CD4-positive, alpha-beta T cell (primary cell): ENCODE measurements around the gene AXIN1. TPM values are rescaled to one million over a fixed set of nuclear protein-coding genes. Genes with fewer than 3 reads are reported as not detected.
A peak's percentile ranks its signal among the peaks of the same experiment; 100 is the strongest.

Experiments
- ATAC-seq: fragments of 200-7000 bp; cut with Tn5 transposase; one replicate; pipeline ENCODE4 v1.10.0; 2022; ENCODE audit warnings: mild to moderate bottlenecking; ENCODE audit not compliant: poor library complexity
- CTCF ChIA-PET: fragments of 350-600 bp; sonication (Branson Sonifier 250); formaldehyde crosslinking; loops from one replicate; lab custom pipeline; 2021; ENCODE audit warnings: antibody characterized with exemption, inconsistent platforms; lab: Charles Lee
- POLR2A ChIA-PET: fragments of 350-600 bp; sonication (Branson Sonifier 250); formaldehyde crosslinking; loops from one replicate; lab custom pipeline; 2021; ENCODE audit warnings: antibody characterized with exemption, inconsistent platforms; lab: Charles Lee
- DNase-seq, 14 experiments: peaks; one replicate each; pipeline ENCODE4 v3.0.0-alpha.2; 2013 to 2020; ENCODE audit warnings: mixed read lengths in 2 of 14
- H3K27ac ChIP-seq, 2 donors: one replicate each; pipeline versions ENCODE4 v1.5.1 to v1.7.0; 2013; ENCODE audit warnings: low read length in 2 of 2, low read depth in 1 of 2, mild to moderate bottlenecking in 1 of 2
- H3K27me3 ChIP-seq, 2 experiments: 1 replicate in 1 of 2; 2 replicates in 1 of 2; pipeline versions ENCODE4 v1.6.1 to v1.7.0; 2013; ENCODE audit warnings: low read length in 2 of 2, control low read depth in 1 of 2, mild to moderate bottlenecking in 1 of 2, moderate library complexity in 1 of 2; ENCODE audit not compliant: insufficient read depth in 2 of 2, control insufficient read depth in 1 of 2
- H3K36me3 ChIP-seq: one replicate; pipeline ENCODE4 v1.6.1; 2013; ENCODE audit warnings: low read length, control low read depth; ENCODE audit not compliant: insufficient read depth
- H3K4me1 ChIP-seq: one replicate; pipeline ENCODE4 v1.6.1; 2013; ENCODE audit warnings: low read length, control low read depth; ENCODE audit not compliant: insufficient read depth
- H3K4me3 ChIP-seq: one replicate; pipeline ENCODE4 v1.5.1; 2013; ENCODE audit warnings: mild to moderate bottlenecking, low read length, moderate library complexity
- H3K9me3 ChIP-seq, 2 experiments: 1 replicate in 1 of 2; 2 replicates in 1 of 2; pipeline versions ENCODE4 v1.6.1 to v1.7.0; 2013; ENCODE audit warnings: low read length in 2 of 2, mild to moderate bottlenecking in 2 of 2, control low read depth in 1 of 2, moderate library complexity in 1 of 2; ENCODE audit not compliant: control insufficient read depth in 1 of 2, insufficient read depth in 1 of 2
- H3K27ac Mint-ChIP-seq: one replicate; pipeline ENCODE4 v1.8.0; 2020; ENCODE audit warnings: mixed read lengths
- H3K27me3 Mint-ChIP-seq: one replicate; pipeline ENCODE4 v1.8.0; 2021; ENCODE audit warnings: mixed read lengths
- H3K36me3 Mint-ChIP-seq: one replicate; pipeline ENCODE4 v1.8.0; 2021; ENCODE audit warnings: low read depth, mixed read lengths
- H3K4me1 Mint-ChIP-seq: one replicate; pipeline ENCODE4 v1.8.0; 2021; ENCODE audit warnings: low read depth, mixed read lengths
- H3K4me3 Mint-ChIP-seq: one replicate; pipeline ENCODE4 v1.8.0; 2020; ENCODE audit warnings: mild to moderate bottlenecking, mixed read lengths
- H3K9me3 Mint-ChIP-seq: one replicate; pipeline ENCODE4 v1.8.0; 2020; ENCODE audit warnings: mixed read lengths
- CTCF ChIP-seq: fragments of 200-600 bp; IDR thresholded peaks from one replicate; pipeline ENCODE4 v1.8.0; 2022; ENCODE audit warnings: antibody characterized with exemption, mild to moderate bottlenecking
- intact Hi-C, 2 experiments: fragments of 100-400 bp; cut with DNase I in 1 of 2; cut with micrococcal nuclease in 1 of 2; formaldehyde crosslinking; loops; one replicate each; pipeline versions ENCODE4 v1.15.1 to v1.9.0; 2023 to 2025; cut with DNase I, micrococcal nuclease
- total RNA-seq, 174 experiments: library from RNA in 2 of 174; stranded (reverse) in 2 of 174; gene quantifications; one replicate each; pipeline ENCODE4 v1.2.3 and lab custom pipeline; 2021 to 2026

The AXIN1 gene
- total RNA-seq, 2 experiments from 2014 or later: 24.7 to 26.3 TPM

- Histone ChIP-seq H3K27me3 (no peaks in the 10 kb centered on the region), H3K4me3 (peak overlapping the region; percentile 68), H3K36me3 (no peaks in the 10 kb centered on the region), H3K4me1 (peaks cover 50% of the 10 kb centered on the region), H3K9me3 (no peaks in the 10 kb centered on the region), H3K27ac (peak overlapping the region in 1 of 2 donors; percentile 47)
- ATAC-seq: peak; percentile 49
- no peaks in the 10 kb centered on the region for H3K9me3 Mint-ChIP-seq
- H3K4me1 Mint-ChIP-seq: peaks cover 26% of the 10 kb centered on the region
- no peaks in the 10 kb centered on the region for H3K27me3 Mint-ChIP-seq
- no peak for TF ChIP-seq CTCF
- DNase-seq: peak in 12 of 14 experiments; percentile 23 to 81 (median 44)
- ChIA-PET CTCF (interaction anchor here (1.0 to 2.3 kb wide), 2 partner anchors 8 to 18 kb away, joined by 3 to 8 read pairs; partner anchors contain the start of gene DECR2), POLR2A (interaction anchor here (0.8 to 5.9 kb wide), 13 partner anchors 9 to 276 kb away, joined by 3 to 60 read pairs (median 3); partner anchors contain the start of genes DECR2, LUC7L, MRPL28 and RAB11FIP3)
- intact Hi-C loops: loop anchor here (1.0 to 5.0 kb wide), 3 partner anchors 13 to 144 kb away; partner anchors contain the start of genes CAPN15 (in 1 of the 2), DECR2 (in 1 of the 2) and NME4 (in 1 of the 2)
- peak overlapping the region; percentile 84 for H3K4me3 Mint-ChIP-seq
- H3K36me3 Mint-ChIP-seq: peaks cover 16% of the 10 kb centered on the region
- peak overlapping the region; percentile 80 for H3K27ac Mint-ChIP-seq
Measured at GRCh38 chr16:383326-384051, 31.0 kb upstream of the AXIN1 start.

- H3K9me3 ChIP-seq: no peaks in the 10 kb centered on the region
Measured at GRCh38 chr16:381789-382717, 29.5 kb upstream of the AXIN1 start, which contains the start of gene PGAP6. PGAP6 (minus strand) TSS chr16:381978; CDS start chr16:381821, 157 bp downstream.

More at GRCh38 chr16:381789-382717, 29.5 kb upstream of the AXIN1 start, which contains the start of gene PGAP6:
- Histone ChIP-seq H3K4me1 (peaks cover 53% of the 10 kb centered on the region), H3K36me3 (peaks cover 8% of the 10 kb centered on the region), H3K27ac (peak within 1 kb of the TSS in 1 of 2 donors; percentile 64), H3K4me3 (peak within 1 kb of the TSS; percentile 73), H3K27me3 (no peaks in the 10 kb centered on the region)
- Mint-ChIP-seq H3K27me3 (no peaks in the 10 kb centered on the region), H3K9me3 (no peaks in the 10 kb centered on the region), H3K4me3 (peak within 1 kb of the TSS; percentile 84), H3K4me1 (peaks cover 26% of the 10 kb centered on the region), H3K27ac (peak within 1 kb of the TSS; percentile 98), H3K36me3 (peaks cover 16% of the 10 kb centered on the region)
- no peak for TF ChIP-seq CTCF
- DNase-seq (peak in 12 of 14 experiments; percentile 35 to 87 (median 71)), ATAC-seq (peak; percentile 42)
- ChIA-PET POLR2A (interaction anchor here (1.0 to 5.9 kb wide), 10 partner anchors 10 to 275 kb away, joined by 3 to 60 read pairs (median 4); partner anchors contain the start of genes DECR2, LUC7L, MRPL28 and RAB11FIP3), CTCF (interaction anchor here (1.0 to 2.3 kb wide), 2 partner anchors 10 to 20 kb away, joined by 3 to 8 read pairs; partner anchors contain the start of gene DECR2)
- intact Hi-C loops: loop anchor here (1.0 to 5.0 kb wide), 6 partner anchors 12 to 145 kb away; partner anchors contain the start of genes NME4 (in 2 of the 2), CAPN15 (in 1 of the 2), MRPL28 (in 1 of the 2) and RAB11FIP3 (in 1 of the 2)
